Astrocyte (in vitro differentiated cells and primary cell): ENCODE data around the gene MON2. TPM values are rescaled to one million over a fixed set of nuclear protein-coding genes. Genes with fewer than 3 reads are reported as not detected.

Source experiments
- DNase-seq: peaks from one replicate; pipeline ENCODE4 v3.0.0-alpha.2; 2010; ENCODE audit warnings: low read depth
- FAIRE-seq: peaks from 2 replicates; lab custom pipeline; 2011; peaks lifted over from hg19 to GRCh38; lab: Jason Lieb, UNC
- H2AFZ ChIP-seq: 2 replicates; pipeline ENCODE4 v1.6.0; 2012; ENCODE audit warnings: low read depth, low read length, inconsistent platforms
- H3K27ac ChIP-seq: 2 replicates; pipeline ENCODE4 v1.5.1; 2011; ENCODE audit warnings: low read depth, low read length, inconsistent platforms
- H3K27me3 ChIP-seq: 2 replicates; pipeline ENCODE4 v1.6.0; 2011; ENCODE audit warnings: low read length, inconsistent platforms; ENCODE audit not compliant: insufficient read depth
- H3K36me3 ChIP-seq: 2 replicates; pipeline ENCODE4 v1.5.1; 2011; ENCODE audit warnings: low read length, inconsistent platforms; ENCODE audit not compliant: insufficient read depth
- H3K4me1 ChIP-seq: 2 replicates; pipeline ENCODE4 v1.5.1; 2011; ENCODE audit warnings: low read length, inconsistent platforms; ENCODE audit not compliant: insufficient read depth
- H3K4me2 ChIP-seq: 2 replicates; pipeline ENCODE4 v1.6.0; 2012; ENCODE audit warnings: low read length, inconsistent platforms
- H3K4me3 ChIP-seq: 2 replicates; pipeline ENCODE4 v1.5.1; 2011; ENCODE audit warnings: low read depth, mild to moderate bottlenecking, low read length, inconsistent platforms; ENCODE audit not compliant: insufficient read depth
- H3K79me2 ChIP-seq: 2 replicates; pipeline ENCODE4 v1.6.0; 2012; ENCODE audit warnings: mild to moderate bottlenecking, low read length, inconsistent platforms; ENCODE audit not compliant: insufficient read depth
- H3K9ac ChIP-seq: 2 replicates; pipeline ENCODE4 v1.6.0; 2012; ENCODE audit warnings: mild to moderate bottlenecking, low read length, inconsistent platforms
- H3K9me3 ChIP-seq: 2 replicates; pipeline ENCODE4 v1.5.1; 2012; ENCODE audit warnings: low read depth, mild to moderate bottlenecking, low read length, inconsistent platforms; ENCODE audit not compliant: insufficient read depth
- H4K20me1 ChIP-seq: 2 replicates; pipeline ENCODE4 v1.6.0; 2012; ENCODE audit warnings: low read length, inconsistent platforms; ENCODE audit not compliant: insufficient read depth
- H3K27ac Mint-ChIP-seq: one replicate; pipeline ENCODE4 v1.8.0; 2021; ENCODE audit warnings: mild to moderate bottlenecking, mixed read lengths; ENCODE audit not compliant: unreplicated experiment
- H3K27me3 Mint-ChIP-seq: one replicate; pipeline ENCODE4 v1.8.0; 2021; ENCODE audit warnings: low read depth, mixed read lengths; ENCODE audit not compliant: unreplicated experiment
- H3K36me3 Mint-ChIP-seq: one replicate; pipeline ENCODE4 v1.8.0; 2021; ENCODE audit warnings: low read depth, mixed read lengths; ENCODE audit not compliant: unreplicated experiment
- H3K4me1 Mint-ChIP-seq: one replicate; pipeline ENCODE4 v1.8.0; 2021; ENCODE audit warnings: low read depth, mixed read lengths; ENCODE audit not compliant: unreplicated experiment
- H3K4me3 Mint-ChIP-seq: one replicate; pipeline ENCODE4 v1.8.0; 2021; ENCODE audit warnings: mild to moderate bottlenecking, moderate library complexity, mixed read lengths; ENCODE audit not compliant: unreplicated experiment
- H3K9me3 Mint-ChIP-seq: one replicate; pipeline ENCODE4 v1.8.0; 2021; ENCODE audit warnings: mild to moderate bottlenecking, mixed read lengths; ENCODE audit not compliant: unreplicated experiment
- CTCF ChIP-seq: IDR thresholded peaks from 2 replicates; pipeline ENCODE4 v1.5.1; 2011; ENCODE audit warnings: low read depth, mild to moderate bottlenecking, inconsistent platforms, low read length, moderate library complexity; ENCODE audit not compliant: insufficient read depth
- EZH2 ChIP-seq: IDR thresholded peaks from 2 replicates; pipeline ENCODE4 v1.6.1; 2012; ENCODE audit warnings: mild to moderate bottlenecking, low read length, inconsistent platforms; ENCODE audit not compliant: insufficient read depth
- total RNA-seq: library from RNA; stranded (reverse); gene quantifications from 2 replicates; pipeline ENCODE4 v1.2.1, GENCODE V29; 2021

Gene MON2
- total RNA-seq, 1 donor from 2014 or later = 39.7 TPM

- Histone ChIP-seq H3K79me2 (no peaks in the 10 kb centered on the region), H3K4me2 (no peak overlapping the region), H3K4me1 (no peaks in the 10 kb centered on the region), H4K20me1 (no peaks in the 10 kb centered on the region), H3K27ac (no peak overlapping the region), H3K9me3 (no peaks in the 10 kb centered on the region), H3K36me3 (peaks cover 16% of the 10 kb centered on the region), H3K9ac (no peak overlapping the region), H3K27me3 (no peaks in the 10 kb centered on the region), H3K4me3 (no peak overlapping the region), H2AFZ (no peak overlapping the region)
- Mint-ChIP-seq H3K27ac (no peak overlapping the region), H3K36me3 (peaks cover 6% of the 10 kb centered on the region), H3K4me1 (peaks cover 3% of the 10 kb centered on the region), H3K9me3 (no peaks in the 10 kb centered on the region), H3K27me3 (no peaks in the 10 kb centered on the region), H3K4me3 (no peak overlapping the region)
- DNase-seq = peak; percentile 78
- TF ChIP-seq CTCF (no peak), EZH2 (no peak)
- no peak for FAIRE-seq
Measured at GRCh38 chr12:62537551-62537950, 70.9 kb downstream of the MON2 start.

GRCh38 chr12:62540354-62540753 is 73.7 kb downstream of the MON2 start:
- FAIRE-seq (no peak), DNase-seq (no peak)
- no peaks in the 10 kb centered on the region for H3K9me3 Mint-ChIP-seq
- TF ChIP-seq CTCF = no peak
- no peak for TF ChIP-seq EZH2
- no peaks in the 10 kb centered on the region for H4K20me1 ChIP-seq
- H3K4me1 Mint-ChIP-seq = peaks cover 3% of the 10 kb centered on the region
- H3K27me3 ChIP-seq = no peaks in the 10 kb centered on the region
- H3K27me3 Mint-ChIP-seq = no peaks in the 10 kb centered on the region
- no peaks in the 10 kb centered on the region for H3K79me2 ChIP-seq
- no peak overlapping the region for H3K27ac ChIP-seq
- no peak overlapping the region for H3K4me3 Mint-ChIP-seq
- H3K9me3 ChIP-seq = no peaks in the 10 kb centered on the region
- H3K27ac Mint-ChIP-seq = no peak overlapping the region
- peaks cover 18% of the 10 kb centered on the region for H3K36me3 ChIP-seq
- no peak overlapping the region for H3K4me2 ChIP-seq
- no peak overlapping the region for H3K9ac ChIP-seq
- no peak overlapping the region for H3K4me3 ChIP-seq
- no peaks in the 10 kb centered on the region for H3K4me1 ChIP-seq
- peaks cover 2% of the 10 kb centered on the region for H3K36me3 Mint-ChIP-seq
- no peak overlapping the region for H2AFZ ChIP-seq

- Mint-ChIP-seq H3K4me1 (no peaks in the 10 kb centered on the region), H3K27ac (no peak overlapping the region), H3K9me3 (no peaks in the 10 kb centered on the region), H3K27me3 (no peaks in the 10 kb centered on the region), H3K36me3 (peaks cover 2% of the 10 kb centered on the region), H3K4me3 (no peak overlapping the region)
- no peaks in the 10 kb centered on the region for H3K79me2 ChIP-seq
- H3K36me3 ChIP-seq = peaks cover 16% of the 10 kb centered on the region
- no peak overlapping the region for H3K27ac ChIP-seq
- FAIRE-seq (no peak), DNase-seq (no peak)
- H3K4me3 ChIP-seq = no peak overlapping the region
- TF ChIP-seq EZH2 (no peak), CTCF (no peak)
- no peaks in the 10 kb centered on the region for H3K4me1 ChIP-seq
- H3K9ac ChIP-seq = no peak overlapping the region
- no peaks in the 10 kb centered on the region for H3K9me3 ChIP-seq
- no peaks in the 10 kb centered on the region for H4K20me1 ChIP-seq
- no peak overlapping the region for H2AFZ ChIP-seq
- no peaks in the 10 kb centered on the region for H3K27me3 ChIP-seq
- H3K4me2 ChIP-seq = no peak overlapping the region
Measured at GRCh38 chr12:62542814-62543213, 76.2 kb downstream of the MON2 start.
